Measurements from ENCODE around the gene E4F1. TPM values are rescaled to one million over a fixed set of nuclear protein-coding genes. Genes with fewer than 3 reads are reported as not detected.

Gene E4F1
- total and polyA plus RNA-seq, 7 donors, result 10.8 to 26.9 (median 19.4) TPM

- intact Hi-C loops (cut with DNase I), result loop anchor here (10.0 kb wide), 1 partner anchor 231 kb away; no protein-coding TSS in a partner anchor
- H3K27ac ChIP-seq, result no peak overlapping the region
- DNase-seq, result no peak
- TF ChIP-seq EP300 (IDR thresholded peaks at IDR 0.05), result no peak
- TF ChIP-seq POLR2A (IDR thresholded peaks at IDR 0.05), result no peak
- TF ChIP-seq, protein P1, sequence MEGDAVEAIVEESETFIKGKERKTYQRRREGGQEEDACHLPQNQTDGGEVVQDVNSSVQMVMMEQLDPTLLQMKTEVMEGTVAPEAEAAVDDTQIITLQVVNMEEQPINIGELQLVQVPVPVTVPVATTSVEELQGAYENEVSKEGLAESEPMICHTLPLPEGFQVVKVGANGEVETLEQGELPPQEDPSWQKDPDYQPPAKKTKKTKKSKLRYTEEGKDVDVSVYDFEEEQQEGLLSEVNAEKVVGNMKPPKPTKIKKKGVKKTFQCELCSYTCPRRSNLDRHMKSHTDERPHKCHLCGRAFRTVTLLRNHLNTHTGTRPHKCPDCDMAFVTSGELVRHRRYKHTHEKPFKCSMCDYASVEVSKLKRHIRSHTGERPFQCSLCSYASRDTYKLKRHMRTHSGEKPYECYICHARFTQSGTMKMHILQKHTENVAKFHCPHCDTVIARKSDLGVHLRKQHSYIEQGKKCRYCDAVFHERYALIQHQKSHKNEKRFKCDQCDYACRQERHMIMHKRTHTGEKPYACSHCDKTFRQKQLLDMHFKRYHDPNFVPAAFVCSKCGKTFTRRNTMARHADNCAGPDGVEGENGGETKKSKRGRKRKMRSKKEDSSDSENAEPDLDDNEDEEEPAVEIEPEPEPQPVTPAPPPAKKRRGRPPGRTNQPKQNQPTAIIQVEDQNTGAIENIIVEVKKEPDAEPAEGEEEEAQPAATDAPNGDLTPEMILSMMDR (IDR thresholded peaks at IDR 0.05), result no peak
- TF ChIP-seq POLR2AphosphoS5 (IDR thresholded peaks at IDR 0.05), result no peak
- peaks cover 0 to 12% (median 2%) of the 10 kb centered on the region in 4 donors for H3K36me3 ChIP-seq
- H3K9me3 ChIP-seq, result no peaks in the 10 kb centered on the region
- 51 to 84% methylated on average over 16 of the region's 16 CpGs for WGBS, 2 donors
- peaks cover 0 to 30% (median 14%) of the 10 kb centered on the region in 4 donors for H3K4me1 ChIP-seq
- H3K4me3 ChIP-seq, result no peak overlapping the region
- no peaks in the 10 kb centered on the region for H3K27me3 ChIP-seq
Observed at GRCh38 chr16:2273484-2273883, 50.1 kb downstream of the E4F1 start.

DNA sequence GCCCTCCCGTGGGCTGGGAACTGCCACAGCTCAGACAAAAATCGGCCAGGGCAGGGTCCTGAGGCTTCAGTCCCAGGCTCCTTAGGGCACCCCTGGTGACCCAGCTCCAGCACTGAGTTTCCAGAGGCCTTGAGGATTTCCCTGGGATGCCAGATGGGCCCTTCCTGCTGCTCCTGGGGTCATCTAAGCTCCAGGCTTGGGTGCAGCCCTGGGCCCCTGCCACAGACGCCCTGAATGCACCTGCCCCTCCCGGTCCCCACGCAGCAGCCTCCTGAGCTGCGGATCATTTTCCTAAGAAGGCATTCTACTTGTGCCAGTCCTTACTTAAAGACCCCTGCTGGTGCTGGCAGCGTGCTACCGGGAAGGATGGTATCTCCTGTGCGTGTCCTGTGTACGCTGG lies 50.5 kb downstream of the E4F1 start:
- Histone ChIP-seq H3K4me3 (no peak overlapping the region), H3K4me1 (peaks cover 0 to 27% (median 13%) of the 10 kb centered on the region in 4 donors), H3K27ac (no peak overlapping the region), H3K36me3 (peaks cover 0 to 12% (median 2%) of the 10 kb centered on the region in 4 donors), H3K9me3 (no peaks in the 10 kb centered on the region), H3K27me3 (no peaks in the 10 kb centered on the region)
- no peak for DNase-seq
- 77 to 92% methylated on average over 10 of the region's 10 CpGs for WGBS, 2 donors
- TF ChIP-seq POLR2AphosphoS5 (IDR thresholded peaks at IDR 0.05), result no peak
- TF ChIP-seq, protein P1 (IDR thresholded peaks at IDR 0.05), result no peak
- TF ChIP-seq POLR2A (IDR thresholded peaks at IDR 0.05), result no peak
- no peak for TF ChIP-seq EP300 (IDR thresholded peaks at IDR 0.05)
- intact Hi-C loops (cut with DNase I), result loop anchor here (10.0 kb wide), 1 partner anchor 231 kb away; no protein-coding TSS in a partner anchor

DNA sequence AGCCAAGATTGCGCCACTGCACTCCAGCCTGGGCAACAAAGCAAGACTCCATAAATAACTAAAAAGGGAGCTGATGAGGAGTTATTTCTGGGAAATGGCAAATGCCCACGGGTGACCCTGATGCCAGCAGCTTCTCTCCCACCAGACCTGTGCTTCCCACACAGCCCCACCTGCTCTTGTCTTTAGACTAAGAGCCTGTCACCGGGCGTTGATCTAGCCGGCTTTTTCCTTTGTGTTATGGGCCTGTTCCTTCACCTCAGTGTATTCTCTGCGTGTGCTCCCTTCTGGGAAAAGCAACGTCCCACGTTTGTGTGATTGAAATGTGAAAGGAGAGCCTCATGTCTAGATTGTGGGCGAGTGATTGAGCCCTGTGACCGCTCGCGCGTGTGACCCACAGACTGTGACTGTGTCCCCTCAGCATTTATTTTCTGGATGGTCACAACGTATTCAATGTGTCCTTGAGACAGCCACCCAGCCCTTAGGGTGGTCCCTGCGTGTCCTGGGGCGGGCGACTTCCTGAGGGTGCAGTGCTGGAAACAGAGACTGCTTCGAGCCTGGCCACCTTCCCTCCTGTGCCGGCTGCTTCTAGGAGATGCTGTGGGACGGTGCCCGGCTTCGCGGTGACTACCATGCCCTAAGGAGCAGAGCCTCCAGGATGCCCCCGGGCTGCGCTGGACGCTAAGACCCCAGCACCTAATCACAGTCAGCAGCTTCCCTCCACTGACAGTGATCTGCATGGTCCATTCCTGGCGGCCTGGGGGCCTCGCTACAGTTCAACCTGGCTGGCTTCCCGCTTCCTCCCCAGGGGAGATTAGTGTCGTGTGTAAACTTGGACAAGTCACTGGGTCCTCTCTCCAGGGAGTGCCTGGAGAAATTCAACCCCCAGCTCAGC lies 52.3 kb downstream of the E4F1 start:
- intact Hi-C loops (cut with DNase I), result loop anchor here (10.0 kb wide), 1 partner anchor 229 kb away; no protein-coding TSS in a partner anchor
- no peak for TF ChIP-seq EP300 (IDR thresholded peaks at IDR 0.05)
- H3K27me3 ChIP-seq, result no peaks in the 10 kb centered on the region
- DNase-seq, result no peak
- H3K36me3 ChIP-seq, result peaks cover 0 to 19% (median 5%) of the 10 kb centered on the region in 4 donors
- WGBS, 2 donors, result 76 to 82% methylated on average over 30 of the region's 30 CpGs
- no peak overlapping the region for H3K4me3 ChIP-seq
- H3K4me1 ChIP-seq, result peaks cover 0 to 12% (median 0%) of the 10 kb centered on the region in 4 donors
- no peaks in the 10 kb centered on the region for H3K9me3 ChIP-seq
- no peak overlapping the region for H3K27ac ChIP-seq

DNA sequence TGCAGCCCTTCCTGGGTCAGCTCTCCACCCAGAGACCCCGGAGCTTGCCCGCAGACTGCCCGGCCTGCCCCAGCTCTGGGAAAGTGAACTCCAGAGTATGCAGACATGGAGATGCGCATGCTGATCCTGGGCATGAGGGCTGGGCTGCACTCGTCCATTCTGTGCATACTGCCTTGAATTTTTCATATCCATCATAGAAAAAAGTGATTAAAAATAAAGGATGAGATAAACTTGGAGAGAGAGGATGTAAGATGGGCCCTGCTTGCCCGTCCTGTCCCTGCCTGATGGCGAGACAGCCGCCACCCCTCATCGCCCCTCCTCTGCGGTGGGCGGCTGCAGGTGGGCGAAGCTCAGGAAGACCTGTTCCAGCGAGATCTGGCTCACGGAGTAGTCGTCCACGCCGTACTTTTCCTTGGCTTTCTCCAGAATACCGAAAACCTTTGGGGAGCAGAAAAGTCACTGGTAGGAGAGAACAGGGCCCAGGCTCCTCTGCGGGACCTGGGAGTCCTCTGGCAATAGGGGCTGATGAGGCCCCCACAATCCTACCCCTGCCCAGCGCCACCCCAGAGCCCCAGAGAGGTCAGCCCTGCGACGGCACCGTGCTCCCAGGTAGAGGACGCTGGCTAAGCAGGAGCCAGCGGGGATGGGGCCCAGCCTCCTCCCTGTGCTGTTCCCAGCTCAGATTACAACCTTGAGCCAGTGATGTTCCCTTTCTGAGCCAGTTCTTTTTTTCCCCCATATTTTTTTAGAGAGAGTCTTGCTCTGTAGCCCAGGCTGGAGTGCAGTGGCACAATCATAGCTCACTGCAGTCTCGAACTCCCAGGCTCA lies 53.2 kb downstream of the E4F1 start:
- Histone ChIP-seq H3K36me3 (peaks cover 0 to 24% (median 5%) of the 10 kb centered on the region in 4 donors), H3K27ac (no peak overlapping the region), H3K27me3 (no peaks in the 10 kb centered on the region), H3K4me1 (peaks cover 0 to 4% (median 0%) of the 10 kb centered on the region in 4 donors), H3K9me3 (no peaks in the 10 kb centered on the region), H3K4me3 (no peak overlapping the region)
- intact Hi-C loops (cut with DNase I), result loop anchor here (10.0 kb wide), 1 partner anchor 228 kb away; no protein-coding TSS in a partner anchor
- 72 to 78% methylated on average over 26 of the region's 26 CpGs for WGBS, 2 donors
- TF ChIP-seq POLR2A (IDR thresholded peaks at IDR 0.05) (no peak), POLR2AphosphoS5 (IDR thresholded peaks at IDR 0.05) (no peak), EP300 (IDR thresholded peaks at IDR 0.05) (no peak)
- TF ChIP-seq, protein P1 (IDR thresholded peaks at IDR 0.05), result no peak
- no peak for DNase-seq
